GM19463 (cell line): ENCODE measurements around the gene SND1.

Experiments
- ATAC-seq: cut with Tn5 transposase; IDR thresholded peaks from one replicate; pipeline ENCODE4 v1.9.1; 2021; ENCODE audit warnings: mild to moderate bottlenecking, moderate library complexity; ENCODE audit not compliant: unreplicated experiment

Gene SND1

GRCh38 chr7:127980901-127981300, 328.9 kb downstream of the SND1 start:
- no peak for ATAC-seq

- ATAC-seq: no peak
These were observed 330.0 kb downstream of the SND1 start for GRCh38 chr7:127981965-127982364.

- ATAC-seq: no peak
These were observed 331.9 kb downstream of the SND1 start for GRCh38 chr7:127983804-127984332.

GRCh38 chr7:127986581-127987521, 334.9 kb downstream of the SND1 start:
- no peak for ATAC-seq

- no peak for ATAC-seq
These were observed 336.8 kb downstream of the SND1 start for GRCh38 chr7:127988751-127989150.

- no peak for ATAC-seq
These were observed 341.3 kb downstream of the SND1 start for GRCh38 chr7:127993317-127993716.

GRCh38 chr7:127993987-127994386, 342.0 kb downstream of the SND1 start:
- no peak for ATAC-seq

- no peak for ATAC-seq
These were observed 343.3 kb downstream of the SND1 start for GRCh38 chr7:127995156-127995880.

GRCh38 chr7:127995881-127996215, 343.9 kb downstream of the SND1 start:
- no peak for ATAC-seq

GRCh38 chr7:127996253-127997071, 344.5 kb downstream of the SND1 start:
- no peak for ATAC-seq

- no peak for ATAC-seq
These were observed 345.4 kb downstream of the SND1 start for GRCh38 chr7:127997226-127997922.

- ATAC-seq: no peak
These were observed 346.7 kb downstream of the SND1 start for GRCh38 chr7:127998671-127999070.

GRCh38 chr7:128000048-128000447, 348.1 kb downstream of the SND1 start:
- no peak for ATAC-seq

- peak; percentile 52 for ATAC-seq
These were observed 348.9 kb downstream of the SND1 start for GRCh38 chr7:128000854-128001265.

GRCh38 chr7:128003167-128003566, 351.2 kb downstream of the SND1 start:
- ATAC-seq: peak; percentile 42

- ATAC-seq: no peak
These were observed 351.8 kb downstream of the SND1 start for GRCh38 chr7:128003787-128004186.

- ATAC-seq: no peak
These were observed 352.6 kb downstream of the SND1 start for GRCh38 chr7:128004623-128005022.

GRCh38 chr7:128005117-128005516, 353.1 kb downstream of the SND1 start:
- no peak for ATAC-seq

GRCh38 chr7:128005759-128006159, 353.8 kb downstream of the SND1 start:
- ATAC-seq: no peak

- ATAC-seq: no peak
These were observed 354.7 kb downstream of the SND1 start for GRCh38 chr7:128006550-128007302.
